SIG-M5 treated with dmso at 0.1 percent for 504 hours (cell line): Measurements from ENCODE around the gene RECQL5.

Experiments used
- DNase-seq: peaks from one replicate; lab custom pipeline; 2025; ENCODE audit not compliant: unreplicated experiment; lab: John Stamatoyannopoulos, UW

Gene RECQL5

DNA sequence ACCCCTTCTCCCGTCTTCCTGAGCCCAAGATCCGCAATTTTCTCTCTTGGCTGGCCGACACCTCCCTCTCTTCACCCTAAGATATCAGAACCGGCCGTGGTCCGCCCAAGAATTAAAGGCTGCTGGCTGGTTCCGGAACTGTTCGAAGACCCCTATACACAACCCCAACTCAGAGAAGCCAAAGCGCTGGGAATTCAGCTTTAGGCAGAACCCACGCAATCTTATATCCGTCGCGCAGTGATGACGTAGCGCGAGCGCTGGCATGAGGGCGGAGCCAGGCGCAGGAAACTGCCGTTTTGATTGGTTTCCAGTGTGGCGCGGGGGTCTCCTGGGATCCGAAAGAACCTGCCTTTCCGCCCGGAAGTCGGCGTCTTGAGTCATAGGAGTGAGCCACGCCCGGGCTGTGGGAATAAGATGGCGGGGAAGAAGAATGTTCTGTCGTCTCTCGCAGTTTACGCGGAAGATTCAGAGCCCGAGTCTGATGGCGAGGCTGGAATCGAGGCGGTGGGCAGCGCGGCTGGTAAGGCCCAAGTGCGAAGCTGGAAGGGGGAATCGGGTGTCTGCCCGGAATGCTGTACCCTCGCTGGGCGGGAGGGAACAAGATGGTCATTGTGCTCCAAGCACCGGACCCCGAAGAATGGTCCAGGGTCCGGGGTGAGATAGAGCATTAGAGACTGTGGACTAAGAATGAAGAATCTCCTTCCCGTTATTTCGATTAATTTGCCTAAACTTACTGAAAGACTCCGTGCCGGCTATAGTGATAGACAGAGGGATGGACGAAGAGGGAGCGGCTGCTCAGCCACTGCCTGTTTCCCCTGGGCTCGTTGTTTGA lies at the start of gene RECQL5, which contains the start of gene SAP30BP:
Gene RECQL5 (minus strand): TSS at position 196 of the 832 bp plus-strand sequence. CDS start 597 bp downstream, outside the sequence.
Gene SAP30BP (plus strand): TSS at position 380 of the 832 bp plus-strand sequence. CDS start 35 bp downstream, at position 415.
- peak; percentile 99 for DNase-seq

DNA sequence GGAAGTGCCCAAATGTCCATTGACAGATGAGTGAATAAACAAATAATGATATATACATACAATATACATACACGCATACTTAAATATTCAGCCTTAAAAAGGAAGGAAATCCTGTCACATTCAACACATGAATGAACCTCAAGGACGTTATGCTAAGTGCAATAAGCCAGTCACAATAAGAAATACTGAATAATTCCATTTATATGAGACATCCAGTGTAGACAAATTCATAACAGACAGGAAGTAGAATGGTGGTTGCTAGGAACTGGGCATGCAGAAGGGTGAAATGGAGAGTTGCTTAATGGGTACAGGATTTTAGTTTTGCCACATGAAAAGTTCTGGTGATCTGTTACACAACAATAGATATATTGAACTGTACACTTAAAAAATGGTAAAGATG lies 45.5 kb upstream of the RECQL5 start:
- peak; percentile 49 for DNase-seq

DNA sequence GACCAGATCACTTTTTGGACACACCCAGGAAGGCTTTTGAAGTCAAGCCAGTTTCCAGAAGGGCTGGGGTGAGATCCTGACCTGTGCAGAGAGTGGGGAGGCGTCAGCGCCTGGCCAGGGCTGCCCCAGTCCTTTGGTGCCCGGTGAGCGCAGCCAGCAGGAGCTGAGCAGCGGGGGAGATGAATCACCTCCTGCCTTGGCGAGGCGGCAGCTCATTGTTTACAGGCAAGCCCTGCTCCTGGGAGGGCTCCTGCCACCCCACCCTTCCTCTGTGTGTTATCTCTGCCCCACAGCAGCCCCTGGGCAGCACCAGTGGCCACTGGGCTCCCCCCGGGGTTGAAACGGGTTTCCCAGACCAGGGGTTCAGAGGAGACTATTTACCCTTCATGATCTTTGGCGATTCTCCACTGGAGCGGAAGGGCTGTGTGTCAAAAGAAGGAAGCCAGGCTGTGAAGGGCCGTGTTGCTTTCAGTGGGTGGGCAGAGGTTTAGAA lies 40.2 kb upstream of the RECQL5 start:
- no peak for DNase-seq

DNA sequence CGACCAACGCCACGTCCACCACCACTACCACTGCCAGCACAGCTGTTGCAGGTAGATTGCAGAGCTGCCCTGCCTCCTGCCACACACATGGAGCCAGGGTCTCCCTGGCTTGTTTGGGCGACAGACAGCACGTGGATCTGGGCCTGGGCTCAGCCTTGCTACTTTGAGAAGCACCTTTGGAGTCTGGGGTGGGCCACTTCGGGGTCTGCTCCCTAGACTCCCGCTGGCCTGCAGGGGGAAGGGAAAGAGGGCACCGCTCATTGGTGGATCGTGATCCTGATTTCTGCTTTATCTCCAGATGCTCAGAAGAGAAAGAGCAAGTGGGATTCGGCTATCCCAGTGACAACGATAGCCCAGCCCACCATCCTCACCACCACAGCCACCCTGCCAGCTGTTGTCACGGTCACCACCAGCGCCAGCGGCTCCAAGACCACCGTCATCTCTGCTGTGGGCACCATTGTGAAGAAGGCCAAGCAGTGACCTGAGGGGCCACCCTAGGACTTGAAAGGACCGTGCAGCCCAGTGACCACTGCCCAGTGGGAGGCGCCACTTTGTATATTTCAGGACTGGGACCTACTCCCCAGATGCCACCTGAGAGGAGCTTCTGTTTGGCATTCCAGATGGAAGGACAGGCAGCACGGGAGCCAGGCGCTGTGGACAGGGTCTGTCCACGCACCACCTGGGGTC lies 39.2 kb upstream of the RECQL5 start:
- DNase-seq: no peak

DNA sequence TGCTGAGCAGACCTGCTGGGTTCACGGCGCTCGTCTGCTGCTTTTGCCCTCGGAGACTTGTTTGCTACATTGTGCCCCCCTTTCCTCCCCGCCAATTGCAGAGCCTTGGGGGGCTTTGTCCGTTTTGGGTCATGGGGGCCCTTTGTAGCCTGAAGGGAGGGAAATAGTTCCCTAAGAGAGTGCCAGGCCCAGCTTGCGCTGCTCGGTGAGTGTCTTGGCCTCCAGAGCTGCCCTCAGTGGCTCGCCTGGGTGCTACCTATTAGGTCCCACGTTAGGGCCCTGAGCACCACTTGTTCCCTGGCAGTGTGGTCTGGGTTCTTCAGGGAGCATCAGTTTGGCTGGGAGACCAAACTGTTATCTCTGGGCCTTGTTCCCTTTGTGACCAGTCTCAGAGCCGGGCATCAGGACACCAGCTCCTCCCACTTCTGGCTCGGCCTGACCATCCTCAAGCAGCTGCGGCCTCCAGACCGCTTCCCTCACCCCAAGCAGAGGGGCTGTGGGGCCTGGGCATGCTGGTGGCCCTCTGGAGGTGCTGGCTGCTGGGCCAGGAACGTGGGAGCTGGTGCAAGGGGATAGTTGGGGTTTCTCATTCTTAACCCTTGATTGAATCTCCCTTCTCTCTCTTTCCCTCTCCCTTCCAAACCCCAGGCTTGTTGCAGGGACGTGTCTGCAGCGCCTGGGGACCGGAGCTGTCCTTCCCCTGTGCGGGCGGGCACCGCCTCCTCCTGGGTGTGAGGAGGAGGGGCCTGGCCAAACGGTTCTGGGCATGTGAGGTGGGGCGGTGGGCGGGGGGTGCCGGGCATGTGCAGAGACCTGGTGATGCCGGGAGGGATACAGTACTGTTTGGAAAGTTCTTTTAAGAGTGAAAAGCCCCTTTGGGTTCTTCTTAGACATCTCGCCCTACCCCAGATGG lies 38.3 kb upstream of the RECQL5 start:
- no peak for DNase-seq

DNA sequence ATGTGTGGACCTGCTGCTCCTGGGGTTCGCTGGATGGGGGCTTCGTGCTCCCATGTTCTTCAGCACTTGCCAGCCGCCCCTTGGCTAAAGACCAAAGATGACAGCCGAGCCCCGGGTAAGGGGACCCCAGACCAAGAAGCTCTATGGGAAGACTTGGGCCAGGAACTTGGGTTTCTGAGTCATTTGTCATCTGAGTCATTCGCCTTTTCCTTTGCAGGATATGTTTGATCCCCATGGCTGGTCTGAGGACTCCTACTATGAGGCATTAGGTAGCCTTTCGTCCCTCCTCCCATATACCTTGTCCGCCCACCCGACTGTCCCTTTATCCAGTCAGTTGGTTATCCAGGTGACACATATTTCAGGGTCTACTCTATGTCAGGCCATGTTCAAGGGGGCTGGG lies 36.6 kb upstream of the RECQL5 start:
- no peak for DNase-seq

DNA sequence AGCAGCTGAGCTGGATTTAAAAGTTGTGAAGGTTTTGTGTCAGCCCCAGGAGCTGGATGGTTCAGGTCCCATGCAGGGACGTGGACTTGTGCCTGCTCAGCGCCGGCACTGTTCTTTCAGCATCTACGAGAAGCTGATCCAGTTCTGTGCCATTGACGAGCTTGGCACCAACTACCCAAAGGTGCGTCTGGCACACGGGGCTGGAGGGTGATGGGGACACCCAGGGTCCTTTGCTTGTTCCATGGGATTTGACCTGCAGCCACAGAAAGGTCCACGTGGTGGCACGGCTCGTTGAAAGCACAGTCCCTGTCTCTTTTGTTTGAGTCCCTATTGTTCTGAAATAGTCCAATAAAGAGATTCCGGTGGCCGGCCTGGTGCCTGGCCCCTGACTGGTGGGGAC lies 36.2 kb upstream of the RECQL5 start:
- no peak for DNase-seq

DNA sequence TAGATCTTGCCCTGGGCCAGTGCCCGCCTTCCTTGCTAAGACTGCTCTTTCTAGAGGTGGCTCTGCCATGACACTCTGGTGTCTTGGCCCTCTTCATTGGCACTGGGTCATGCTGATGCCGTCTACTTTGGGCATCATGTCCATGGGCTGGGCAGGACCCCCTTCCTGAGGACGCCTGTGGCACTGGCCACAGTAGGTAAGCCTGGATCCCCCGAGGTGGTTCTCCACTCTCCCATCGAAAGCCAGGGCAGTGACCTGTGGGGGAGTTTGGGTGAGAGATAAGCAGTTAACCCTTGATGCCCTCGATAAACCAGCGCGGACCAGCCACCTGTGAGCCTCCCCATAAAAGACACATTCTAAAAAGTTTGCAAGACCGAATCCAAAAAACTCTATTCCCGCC lies 34.3 kb upstream of the RECQL5 start:
- no peak for DNase-seq

DNA sequence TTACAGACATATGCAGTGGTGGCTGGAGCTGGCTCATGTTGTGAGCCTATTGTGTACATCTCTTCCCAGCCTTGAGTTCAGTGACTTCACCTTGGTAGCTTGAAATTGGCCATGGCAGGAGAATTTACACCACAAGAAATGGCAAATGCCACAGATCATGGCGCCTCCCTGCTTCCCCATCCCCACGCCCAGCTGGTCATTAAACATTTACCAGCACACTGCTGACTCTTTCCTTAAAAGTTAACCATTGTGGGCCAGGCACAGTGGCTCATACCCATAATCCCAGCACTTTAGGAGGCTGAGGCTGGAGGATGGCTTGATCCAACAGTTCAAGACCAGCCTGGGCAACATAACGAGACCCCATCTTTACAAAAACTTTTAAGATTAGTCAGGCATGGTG lies 31.7 kb upstream of the RECQL5 start:
- DNase-seq: no peak

DNA sequence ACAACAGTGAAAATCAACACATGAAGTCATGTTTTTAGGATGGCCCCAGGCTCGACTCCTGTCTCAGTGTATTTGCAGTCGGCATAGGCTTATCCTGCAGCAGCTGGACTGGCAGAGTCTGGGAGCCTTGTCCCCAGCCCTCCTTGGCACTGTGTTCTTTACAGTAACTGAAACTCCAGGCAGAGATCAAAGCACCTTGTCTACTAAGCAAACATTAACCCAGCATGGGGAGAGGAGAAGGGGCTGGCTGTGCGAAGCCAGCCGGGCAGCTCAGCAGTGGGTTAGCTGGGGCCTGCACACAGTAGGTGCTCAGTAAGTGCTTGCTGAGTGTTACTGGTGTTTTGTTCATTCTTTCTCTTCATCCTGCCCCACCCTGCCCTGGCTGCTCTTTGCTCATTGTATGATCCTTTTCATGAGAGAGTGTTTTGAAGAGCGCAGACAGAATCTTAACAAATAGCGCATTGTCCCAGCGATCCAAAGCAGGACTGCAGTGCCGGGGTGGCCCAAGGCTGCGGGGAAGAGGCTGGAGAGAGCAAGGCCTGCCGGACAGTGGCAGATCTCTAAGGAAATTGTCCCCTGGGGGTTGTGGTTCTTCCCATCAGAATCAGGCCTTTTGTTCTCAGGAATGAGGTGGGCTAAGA lies 30.8 kb upstream of the RECQL5 start:
- DNase-seq: no peak

DNA sequence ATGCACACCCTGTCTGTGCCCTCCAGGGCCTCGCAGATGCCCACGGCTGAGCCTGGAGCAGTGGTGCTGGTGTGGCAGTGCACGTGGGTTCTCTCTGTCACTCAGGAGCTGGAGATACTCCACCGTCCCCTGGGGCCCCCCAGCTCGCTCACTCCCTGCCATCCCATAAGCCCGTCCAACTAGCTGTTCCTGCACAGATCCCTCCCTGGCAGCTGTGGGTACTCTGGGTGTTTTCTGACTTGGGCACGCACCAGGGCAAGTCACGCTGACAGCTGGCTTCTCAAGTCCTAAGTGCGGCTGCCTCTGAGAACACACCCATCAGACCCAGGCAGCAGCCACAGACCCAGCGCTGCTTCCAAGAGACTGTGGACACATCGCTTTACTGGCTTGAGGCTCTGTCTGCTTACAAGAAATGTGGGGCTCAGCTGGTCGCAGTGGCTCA lies 28.9 kb upstream of the RECQL5 start:
- DNase-seq: no peak

DNA sequence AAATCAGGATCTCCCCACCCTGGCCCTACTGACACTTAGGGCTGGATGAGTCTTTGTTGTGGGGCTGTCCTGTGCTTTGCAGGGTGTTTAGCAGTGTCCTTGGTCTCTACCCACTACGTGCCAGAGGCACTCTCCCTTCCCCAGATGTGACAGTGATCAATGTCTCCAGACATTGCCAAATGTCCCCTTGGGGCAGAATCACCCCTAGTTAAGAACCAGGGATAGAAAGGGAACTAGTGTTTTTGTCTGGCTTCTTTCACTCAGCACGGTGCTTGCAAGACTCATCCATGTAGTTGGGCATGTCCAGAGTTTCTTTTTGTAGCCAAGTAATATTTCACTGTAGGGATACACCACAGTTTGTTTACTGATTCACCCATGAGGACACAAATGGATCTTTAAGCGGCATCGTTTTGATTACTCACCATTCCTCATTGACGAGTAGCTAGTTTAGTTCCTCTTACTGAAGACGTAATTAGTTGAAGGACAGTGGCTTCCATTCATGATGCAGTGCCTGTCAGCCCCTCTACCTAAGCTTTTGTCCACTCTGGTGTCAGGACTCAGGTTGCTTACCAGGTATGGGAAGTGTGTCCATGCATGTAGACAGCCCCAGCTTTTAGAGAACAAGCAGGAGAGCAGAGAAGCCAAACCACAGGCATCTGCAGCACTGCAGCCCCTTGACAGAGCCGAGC lies 28.3 kb upstream of the RECQL5 start:
- DNase-seq: no peak

DNA sequence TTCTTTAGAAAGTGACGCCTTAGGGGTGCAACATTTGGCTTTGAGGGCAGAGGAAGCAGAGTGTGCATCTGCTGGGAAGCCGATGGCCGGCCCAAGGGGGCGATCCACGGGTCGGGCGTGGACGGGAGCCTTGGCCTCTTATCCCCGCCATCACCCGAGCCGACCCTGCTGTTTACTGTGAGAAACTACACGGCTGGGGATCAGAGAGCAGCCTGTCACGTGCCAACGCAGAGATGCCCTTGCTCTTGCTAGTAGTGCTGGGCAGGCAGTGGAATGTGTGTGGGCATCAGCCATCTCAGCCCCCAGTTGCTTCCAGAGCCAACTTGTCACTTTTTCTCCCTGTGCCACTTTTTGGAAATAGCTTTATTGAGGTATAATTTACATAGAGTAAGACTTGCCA lies 27.6 kb upstream of the RECQL5 start:
- no peak for DNase-seq

DNA sequence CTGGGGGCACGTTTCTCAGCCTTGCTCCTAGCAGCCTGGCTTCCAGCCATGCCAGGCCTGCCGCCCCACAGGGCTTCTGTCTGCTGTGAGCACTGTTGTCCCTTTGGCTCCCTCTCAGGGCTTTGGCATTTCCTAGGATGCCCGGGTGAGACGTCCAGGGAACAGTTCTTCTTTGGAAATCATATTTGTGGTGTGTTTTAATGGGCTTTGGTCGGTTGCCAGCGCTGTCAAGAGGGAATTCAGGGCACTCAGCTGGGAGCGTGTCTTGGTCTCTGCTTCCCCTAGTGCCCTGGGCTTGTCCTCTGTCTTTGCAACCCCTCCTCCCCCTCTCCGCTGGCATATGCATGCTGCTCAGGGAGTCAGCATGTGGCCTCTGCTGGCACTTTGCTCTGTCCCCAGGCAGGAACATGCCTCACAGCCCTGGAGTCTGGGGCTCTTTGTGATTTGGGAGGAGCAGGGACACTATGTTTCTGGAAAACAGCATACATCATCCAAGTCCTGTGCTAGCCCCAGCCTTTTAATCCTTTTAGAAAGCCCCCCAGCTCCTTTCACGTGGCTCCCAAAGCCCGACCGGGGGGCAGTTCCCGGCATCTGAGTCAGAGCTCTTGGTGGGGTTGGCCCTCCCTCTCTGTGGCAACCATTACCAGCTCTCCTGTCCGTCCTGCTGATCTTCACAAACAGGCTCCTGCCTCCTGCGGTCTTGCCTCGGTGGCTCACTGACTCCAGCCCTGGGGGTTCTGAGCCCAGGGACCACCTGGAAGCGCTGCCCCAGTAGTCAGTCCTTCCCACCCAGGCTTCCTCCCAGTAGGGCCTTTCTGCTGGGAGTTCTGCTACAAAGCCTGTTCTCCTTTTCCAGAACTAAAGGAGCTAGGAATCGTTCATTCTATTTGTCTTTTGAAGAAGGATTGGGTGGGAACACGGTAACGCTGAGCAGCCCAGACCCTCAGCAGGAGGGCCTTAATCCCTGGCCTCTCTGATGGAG lies 26.8 kb upstream of the RECQL5 start:
- DNase-seq: no peak

DNA sequence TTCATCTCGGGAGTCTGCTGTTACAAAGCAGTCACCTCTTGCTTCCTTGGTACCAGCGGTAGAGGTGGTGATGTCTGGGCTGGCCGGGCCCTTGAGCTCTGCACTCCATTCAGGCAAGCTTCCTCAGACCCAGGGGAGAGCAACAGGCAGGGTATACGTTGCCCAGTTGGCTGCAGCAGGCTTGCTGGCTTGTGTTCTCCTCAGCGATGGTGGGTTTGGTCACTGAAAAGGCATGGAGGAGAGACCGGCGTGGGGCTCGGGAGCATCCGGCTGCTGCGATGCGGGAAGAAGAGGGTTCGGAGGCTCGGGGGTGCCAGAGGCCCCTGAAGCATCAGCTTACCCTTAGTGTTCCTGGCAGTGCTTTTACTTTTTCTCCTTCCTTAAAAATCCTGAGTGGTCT lies 26.0 kb upstream of the RECQL5 start:
- DNase-seq: no peak

DNA sequence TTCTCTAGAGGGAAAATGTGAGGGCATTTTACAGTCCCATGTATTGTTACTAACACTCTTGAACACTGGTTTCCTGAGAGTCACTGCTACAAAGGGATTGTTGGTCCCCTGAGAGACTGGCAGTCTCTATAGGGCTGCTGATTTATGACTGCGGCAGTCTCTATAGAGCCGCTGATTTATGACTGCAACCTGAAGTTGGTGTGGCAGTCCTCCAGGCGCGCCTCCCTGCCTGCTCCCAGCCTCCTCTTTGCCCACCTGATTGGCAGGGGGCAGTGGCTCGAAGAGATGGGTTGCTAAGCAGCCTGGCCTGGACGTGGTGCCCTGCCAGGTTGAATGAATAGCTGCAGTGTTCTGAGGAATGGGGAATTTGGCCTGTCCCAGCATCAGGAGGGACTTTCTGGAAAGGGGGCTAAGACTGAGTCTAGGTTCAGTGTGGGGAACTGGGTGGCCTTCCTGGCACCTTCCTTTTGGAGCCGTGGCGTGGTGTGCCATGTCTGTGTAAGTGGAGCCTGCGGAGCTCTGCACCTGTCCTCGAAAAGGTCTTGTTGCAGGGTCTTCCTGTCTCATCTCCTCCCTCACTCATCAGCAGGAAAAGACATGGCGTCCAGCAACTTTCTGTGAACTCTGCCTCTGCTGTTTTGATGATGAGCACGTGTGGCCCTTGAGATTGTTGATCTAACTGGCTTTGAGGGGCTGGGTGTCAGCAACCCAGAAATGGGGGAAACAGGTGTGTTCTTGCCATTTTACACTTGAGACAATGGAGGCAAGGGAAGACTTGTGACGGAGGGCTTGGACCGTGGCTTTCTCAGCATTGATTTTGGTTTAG lies 25.1 kb upstream of the RECQL5 start:
- DNase-seq: no peak

DNA sequence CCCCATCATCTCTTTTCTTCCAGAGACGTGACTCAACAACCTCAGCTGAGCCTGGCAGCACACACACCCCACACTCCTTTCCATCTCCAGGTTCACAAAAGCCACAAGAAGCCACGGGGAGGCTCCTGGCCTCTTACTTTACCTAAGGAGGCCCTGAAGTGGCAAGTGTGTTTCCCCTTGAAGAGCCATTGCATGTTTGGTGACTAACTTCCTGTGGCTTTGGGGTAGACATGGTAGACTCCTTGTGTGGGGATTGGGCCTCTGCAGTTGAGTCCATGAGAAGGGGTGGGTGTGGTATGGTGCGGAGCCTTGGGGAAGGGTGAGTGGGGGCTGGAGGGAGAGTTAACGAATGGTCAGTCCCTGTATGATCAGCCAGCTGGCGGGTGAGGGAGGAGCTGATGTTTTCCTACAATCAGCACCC lies 24.4 kb upstream of the RECQL5 start:
- peak; percentile 25 for DNase-seq

DNA sequence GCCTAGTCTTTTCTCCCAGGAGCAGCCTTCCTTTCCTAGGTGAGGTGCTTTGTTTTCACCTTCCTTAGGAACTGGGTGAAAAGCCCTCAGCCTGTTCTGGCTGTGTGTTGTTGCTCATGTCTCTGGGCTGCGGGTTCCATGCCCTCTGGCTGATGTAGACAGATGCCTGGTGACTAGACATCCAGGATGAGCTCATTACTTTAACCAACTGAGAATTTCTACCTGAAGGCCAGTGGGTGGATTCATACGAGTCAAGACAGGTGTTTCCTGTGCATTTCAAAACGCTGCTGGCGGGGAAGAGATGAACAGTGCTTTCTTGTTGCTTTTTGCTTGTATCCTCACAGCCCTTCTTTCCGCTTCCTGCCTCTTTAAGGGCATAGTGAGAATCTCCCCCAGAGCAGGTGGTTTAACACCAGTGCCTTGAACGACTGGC lies 22.5 kb upstream of the RECQL5 start:
- peak; percentile 44 for DNase-seq
